HEK293 (cell line): Measurements from ENCODE around the gene PADI2.

Source experiments
- CTCF ChIP-seq: fragments of 450-650 bp; formaldehyde crosslinking; IDR thresholded peaks from 2 replicates; pipeline ENCODE4 v1.5.1; 2016; ENCODE audit warnings: missing biosample characterization, missing genetic modification characterization
- GLIS2 ChIP-seq: fragments of 450-650 bp; formaldehyde crosslinking; IDR thresholded peaks from 2 replicates; pipeline ENCODE4 v1.5.1; 2016; ENCODE audit warnings: missing biosample characterization, missing genetic modification characterization
- HOXD13 ChIP-seq: sonication (generic); formaldehyde crosslinking; IDR thresholded peaks from 2 replicates; pipeline ENCODE4 v1.8.0; 2022; ENCODE audit warnings: missing genetic modification reagents, borderline replicate concordance
- KLF17 ChIP-seq: fragments of 450-650 bp; formaldehyde crosslinking; IDR thresholded peaks from 2 replicates; pipeline ENCODE4 v1.5.1; 2016; ENCODE audit warnings: missing biosample characterization, missing genetic modification characterization
- KLF7 ChIP-seq: fragments of 450-650 bp; formaldehyde crosslinking; IDR thresholded peaks from 2 replicates; pipeline ENCODE4 v1.5.1; 2016; ENCODE audit warnings: missing biosample characterization, missing genetic modification characterization, borderline replicate concordance
- OSR2 ChIP-seq: fragments of 450-650 bp; formaldehyde crosslinking; IDR thresholded peaks from 2 replicates; pipeline ENCODE4 v1.5.1; 2016; ENCODE audit warnings: missing biosample characterization, missing genetic modification characterization
- SALL2 ChIP-seq: fragments of 450-650 bp; formaldehyde crosslinking; IDR thresholded peaks from 2 replicates; pipeline ENCODE4 v1.5.0; 2017; ENCODE audit warnings: missing biosample characterization, mild to moderate bottlenecking, missing genetic modification characterization, borderline replicate concordance
- SP3 ChIP-seq: fragments of 450-650 bp; formaldehyde crosslinking; IDR thresholded peaks from 2 replicates; pipeline ENCODE4 v1.5.1; 2016; ENCODE audit warnings: missing biosample characterization, missing genetic modification characterization
- SP7 ChIP-seq: fragments of 450-650 bp; formaldehyde crosslinking; IDR thresholded peaks from 2 replicates; pipeline ENCODE4 v1.5.1; 2016; ENCODE audit warnings: missing biosample characterization, missing genetic modification characterization
- YY2 ChIP-seq: fragments of 450-650 bp; formaldehyde crosslinking; IDR thresholded peaks from 2 replicates; pipeline ENCODE4 v1.5.1; 2016; ENCODE audit warnings: missing biosample characterization, missing genetic modification characterization
- ZBTB20 ChIP-seq: fragments of 450-650 bp; formaldehyde crosslinking; IDR thresholded peaks from 2 replicates; pipeline ENCODE4 v1.5.1; 2016; ENCODE audit warnings: missing biosample characterization, missing genetic modification characterization
- ZEB2 ChIP-seq: fragments of 450-650 bp; formaldehyde crosslinking; IDR thresholded peaks from 2 replicates; pipeline ENCODE4 v1.5.1; 2016; ENCODE audit warnings: missing biosample characterization, missing genetic modification characterization
- ZIC2 ChIP-seq: fragments of 450-650 bp; formaldehyde crosslinking; IDR thresholded peaks from 2 replicates; pipeline ENCODE4 v1.5.1; 2016; ENCODE audit warnings: missing biosample characterization, missing genetic modification characterization
- ZNF10 ChIP-seq: fragments of 450-650 bp; formaldehyde crosslinking; IDR thresholded peaks from 2 replicates; pipeline ENCODE4 v1.5.1; 2017; ENCODE audit warnings: missing biosample characterization, missing genetic modification characterization
- ZNF18 ChIP-seq: fragments of 450-650 bp; formaldehyde crosslinking; IDR thresholded peaks from 2 replicates; pipeline ENCODE4 v1.5.1; 2016; ENCODE audit warnings: missing biosample characterization, missing genetic modification characterization
- ZNF184 ChIP-seq: fragments of 450-650 bp; IDR thresholded peaks from 2 replicates; pipeline ENCODE4 v1.5.1; 2018; ENCODE audit warnings: missing biosample characterization, mild to moderate bottlenecking, missing genetic modification characterization
- ZNF202 ChIP-seq: fragments of 450-650 bp; formaldehyde crosslinking; IDR thresholded peaks from 2 replicates; pipeline ENCODE4 v1.5.1; 2016; ENCODE audit warnings: missing biosample characterization, missing genetic modification characterization, borderline replicate concordance
- ZNF324 ChIP-seq: fragments of 450-650 bp; formaldehyde crosslinking; IDR thresholded peaks from 2 replicates; pipeline ENCODE4 v1.5.1; 2016; ENCODE audit warnings: missing biosample characterization, missing genetic modification characterization
- ZNF341 ChIP-seq: fragments of 450-650 bp; formaldehyde crosslinking; IDR thresholded peaks from 2 replicates; pipeline ENCODE4; 2016; ENCODE audit warnings: low read depth, missing biosample characterization, missing genetic modification characterization
- ZNF394 ChIP-seq: fragments of 450-650 bp; formaldehyde crosslinking; IDR thresholded peaks from 2 replicates; pipeline ENCODE4 v1.5.1; 2016; ENCODE audit warnings: missing biosample characterization, missing genetic modification characterization, mild to moderate bottlenecking, moderate library complexity, borderline replicate concordance
- ZNF398 ChIP-seq: fragments of 450-650 bp; formaldehyde crosslinking; IDR thresholded peaks from 2 replicates; pipeline ENCODE4 v1.5.1; 2017; ENCODE audit warnings: missing biosample characterization, missing genetic modification characterization
- ZNF416 ChIP-seq: fragments of 450-650 bp; formaldehyde crosslinking; IDR thresholded peaks from 2 replicates; pipeline ENCODE4 v1.5.1; 2016; ENCODE audit warnings: missing biosample characterization, missing genetic modification characterization
- ZNF521 ChIP-seq: fragments of 450-650 bp; formaldehyde crosslinking; IDR thresholded peaks from 2 replicates; pipeline ENCODE4 v1.5.1; 2017; ENCODE audit warnings: missing biosample characterization, mild to moderate bottlenecking, missing genetic modification characterization
- ZNF664 ChIP-seq: fragments of 450-650 bp; formaldehyde crosslinking; IDR thresholded peaks from 2 replicates; pipeline ENCODE4 v1.5.1; 2016; ENCODE audit warnings: missing biosample characterization, missing genetic modification characterization
- ZNF747 ChIP-seq: fragments of 450-650 bp; formaldehyde crosslinking; IDR thresholded peaks from 2 replicates; pipeline ENCODE4 v1.5.1; 2016; ENCODE audit warnings: missing biosample characterization, missing genetic modification characterization
- ZNF768 ChIP-seq: fragments of 450-650 bp; formaldehyde crosslinking; IDR thresholded peaks from 2 replicates; pipeline ENCODE4 v1.5.1; 2018; ENCODE audit warnings: missing biosample characterization, mild to moderate bottlenecking, missing genetic modification characterization
- TF ChIP-seq, protein P1 (sequence below): fragments of 450-650 bp; formaldehyde crosslinking; IDR thresholded peaks from 2 replicates; pipeline ENCODE4 v1.5.1; 2017; ENCODE audit warnings: missing biosample characterization, mild to moderate bottlenecking, missing genetic modification characterization, moderate library complexity
- TF ChIP-seq, protein P2 (sequence below): fragments of 450-650 bp; formaldehyde crosslinking; IDR thresholded peaks from 2 replicates; pipeline ENCODE4 v1.5.1; 2017; ENCODE audit warnings: missing biosample characterization, missing genetic modification characterization
- TF ChIP-seq, protein P3 (sequence below): fragments of 450-650 bp; formaldehyde crosslinking; IDR thresholded peaks from 2 replicates; pipeline ENCODE4 v1.5.1; 2016; ENCODE audit warnings: missing biosample characterization, missing genetic modification characterization

The PADI2 gene

DNA sequence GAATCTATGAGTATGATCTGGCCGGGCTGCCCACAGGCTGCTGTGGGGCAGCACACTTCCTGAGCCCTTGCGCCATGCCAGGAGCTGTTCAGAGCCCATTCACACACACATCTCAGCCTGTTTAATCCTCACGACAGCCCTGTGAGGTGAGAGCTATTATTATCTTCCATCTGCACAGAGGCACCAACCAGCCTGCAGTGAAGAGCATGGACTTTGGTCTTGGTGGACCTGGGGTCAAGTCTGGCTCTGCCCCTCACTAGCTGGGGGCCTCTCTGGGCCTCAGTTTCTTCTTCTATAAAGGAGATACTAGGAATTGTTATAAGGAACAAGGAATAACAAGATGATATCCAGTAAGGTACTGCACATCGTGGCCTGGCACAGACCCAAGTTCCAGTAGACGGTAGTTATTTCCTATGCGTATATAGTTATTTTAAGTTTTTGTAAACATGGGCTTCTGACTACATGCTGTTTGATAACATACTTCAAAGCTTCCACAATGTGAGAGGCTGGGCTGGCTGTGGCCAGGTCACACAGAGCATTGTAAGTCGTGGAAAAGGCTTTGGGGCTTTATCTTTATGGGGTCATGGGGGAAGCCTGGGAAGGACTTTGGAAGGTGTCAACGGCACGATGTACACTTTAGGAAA, 3.4 kb upstream of the PADI2 start (continued):
- no peak for TF ChIP-seq ZBTB20 (tag by site-specific recombination)
- no peak for TF ChIP-seq SP3 (tag by site-specific recombination)
- no peak for TF ChIP-seq YY2 (tag by site-specific recombination)
- TF ChIP-seq ZNF664 (tag by site-specific recombination) = no peak
- TF ChIP-seq ZNF394 = no peak
- no peak for TF ChIP-seq ZNF324 (tag by site-specific recombination)
- no peak for TF ChIP-seq ZNF416 (tag by site-specific recombination)
- peak; percentile 86 for TF ChIP-seq OSR2 (tag by site-specific recombination)
- TF ChIP-seq ZNF521 (tag by site-specific recombination) = no peak
- no peak for TF ChIP-seq ZNF202 (tag by site-specific recombination)
- TF ChIP-seq ZNF184 (tag by site-specific recombination) = no peak
- TF ChIP-seq ZNF10 (tag by site-specific recombination) = no peak
- peak; percentile 30; the same call in 1 of the 2 replicates for TF ChIP-seq ZIC2
- TF ChIP-seq ZNF747 (tag by site-specific recombination) = no peak
- TF ChIP-seq, protein P1, sequence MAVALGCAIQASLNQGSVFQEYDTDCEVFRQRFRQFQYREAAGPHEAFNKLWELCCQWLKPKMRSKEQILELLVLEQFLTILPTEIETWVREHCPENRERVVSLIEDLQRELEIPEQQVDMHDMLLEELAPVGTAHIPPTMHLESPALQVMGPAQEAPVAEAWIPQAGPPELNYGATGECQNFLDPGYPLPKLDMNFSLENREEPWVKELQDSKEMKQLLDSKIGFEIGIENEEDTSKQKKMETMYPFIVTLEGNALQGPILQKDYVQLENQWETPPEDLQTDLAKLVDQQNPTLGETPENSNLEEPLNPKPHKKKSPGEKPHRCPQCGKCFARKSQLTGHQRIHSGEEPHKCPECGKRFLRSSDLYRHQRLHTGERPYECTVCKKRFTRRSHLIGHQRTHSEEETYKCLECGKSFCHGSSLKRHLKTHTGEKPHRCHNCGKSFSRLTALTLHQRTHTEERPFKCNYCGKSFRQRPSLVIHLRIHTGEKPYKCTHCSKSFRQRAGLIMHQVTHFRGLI (tag by site-specific recombination) = no peak
- no peak for TF ChIP-seq ZNF768 (tag by site-specific recombination)
- TF ChIP-seq SP7 (tag by site-specific recombination) = peak; percentile 96
- no peak for TF ChIP-seq ZNF398 (tag by site-specific recombination)
- TF ChIP-seq, protein P2, sequence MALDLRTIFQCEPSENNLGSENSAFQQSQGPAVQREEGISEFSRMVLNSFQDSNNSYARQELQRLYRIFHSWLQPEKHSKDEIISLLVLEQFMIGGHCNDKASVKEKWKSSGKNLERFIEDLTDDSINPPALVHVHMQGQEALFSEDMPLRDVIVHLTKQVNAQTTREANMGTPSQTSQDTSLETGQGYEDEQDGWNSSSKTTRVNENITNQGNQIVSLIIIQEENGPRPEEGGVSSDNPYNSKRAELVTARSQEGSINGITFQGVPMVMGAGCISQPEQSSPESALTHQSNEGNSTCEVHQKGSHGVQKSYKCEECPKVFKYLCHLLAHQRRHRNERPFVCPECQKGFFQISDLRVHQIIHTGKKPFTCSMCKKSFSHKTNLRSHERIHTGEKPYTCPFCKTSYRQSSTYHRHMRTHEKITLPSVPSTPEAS (tag by site-specific recombination) = no peak
- no peak for TF ChIP-seq HOXD13
- TF ChIP-seq KLF17 = no peak
- TF ChIP-seq ZNF18 (tag by site-specific recombination) = no peak
- no peak for TF ChIP-seq GLIS2 (tag by site-specific recombination)
- no peak for TF ChIP-seq ZEB2 (tag by site-specific recombination)
- no peak for TF ChIP-seq ZNF341 (tag by site-specific recombination)
- no peak for TF ChIP-seq KLF7
- TF ChIP-seq, protein P3, sequence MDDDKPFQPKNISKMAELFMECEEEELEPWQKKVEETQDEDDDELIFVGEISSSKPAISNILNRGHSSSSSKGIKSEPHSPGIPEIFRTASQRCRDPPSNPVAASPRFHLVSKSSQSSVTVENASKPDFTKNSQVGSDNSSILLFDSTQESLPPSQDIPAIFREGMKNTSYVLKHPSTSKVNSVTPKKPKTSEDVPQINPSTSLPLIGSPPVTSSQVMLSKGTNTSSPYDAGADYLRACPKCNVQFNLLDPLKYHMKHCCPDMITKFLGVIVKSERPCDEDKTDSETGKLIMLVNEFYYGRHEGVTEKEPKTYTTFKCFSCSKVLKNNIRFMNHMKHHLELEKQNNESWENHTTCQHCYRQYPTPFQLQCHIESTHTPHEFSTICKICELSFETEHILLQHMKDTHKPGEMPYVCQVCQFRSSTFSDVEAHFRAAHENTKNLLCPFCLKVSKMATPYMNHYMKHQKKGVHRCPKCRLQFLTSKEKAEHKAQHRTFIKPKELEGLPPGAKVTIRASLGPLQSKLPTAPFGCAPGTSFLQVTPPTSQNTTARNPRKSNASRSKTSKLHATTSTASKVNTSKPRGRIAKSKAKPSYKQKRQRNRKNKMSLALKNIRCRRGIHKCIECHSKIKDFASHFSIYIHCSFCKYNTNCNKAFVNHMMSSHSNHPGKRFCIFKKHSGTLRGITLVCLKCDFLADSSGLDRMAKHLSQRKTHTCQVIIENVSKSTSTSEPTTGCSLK (tag by site-specific recombination) = no peak
- TF ChIP-seq SALL2 = no peak
- TF ChIP-seq CTCF (tag by site-specific recombination) = no peak
